Daoy (cell line): ENCODE measurements around the gene TMCO5A. TPM values are rescaled to one million over a fixed set of nuclear protein-coding genes. Genes with fewer than 3 reads are reported as not detected.
A peak's percentile ranks its signal among the peaks of the same experiment; 100 is the strongest.
"Not testable (repeated sequence)": the region's sequence is repeated elsewhere in the genome, so short reads cannot be mapped to it uniquely, and the experiment has no call there.

Source experiments
- DNase-seq: peaks from one replicate; pipeline ENCODE4 v3.0.0-alpha.2; 2015; ENCODE audit warnings: low read depth
- total RNA-seq: library from RNA; depleted of rRNA; stranded (reverse); fragments of >200 nt; shearing (Covaris generic); gene quantifications from 2 replicates; pipeline ENCODE4 v1.2.3, GENCODE V29; 2014; rRNA removed

The TMCO5A gene
- not detected in 2 replicates for total RNA-seq

- no peak for DNase-seq
Observed at GRCh38 chr15:37934340-37934739, at the start of gene TMCO5A. Gene TMCO5A, plus strand, starts transcription at chr15:37934640. Its CDS starts 1,684 bp downstream, at chr15:37936324.

- no peak for DNase-seq
Observed at GRCh38 chr15:37885651-37886050, 48.8 kb upstream of the TMCO5A start.

GRCh38 chr15:37888356-37888755 is 46.1 kb upstream of the TMCO5A start:
- DNase-seq: no peak

- DNase-seq: peak; percentile 29
Observed at GRCh38 chr15:37891766-37892368, 42.6 kb upstream of the TMCO5A start.

GRCh38 chr15:37893309-37893708 is 41.1 kb upstream of the TMCO5A start:
- DNase-seq: no peak

GRCh38 chr15:37898362-37898761 is 36.1 kb upstream of the TMCO5A start:
- peak; percentile 17 for DNase-seq

- peak; percentile 16 for DNase-seq
Observed at GRCh38 chr15:37900326-37901221, 33.9 kb upstream of the TMCO5A start.

- DNase-seq: no peak
Observed at GRCh38 chr15:37902126-37902525, 32.3 kb upstream of the TMCO5A start.

- DNase-seq: no peak
Observed at GRCh38 chr15:37903919-37904625, 30.4 kb upstream of the TMCO5A start.

GRCh38 chr15:37907136-37907535 is 27.3 kb upstream of the TMCO5A start:
- DNase-seq: peak; percentile 73

- peak; percentile 45 for DNase-seq
Observed at GRCh38 chr15:37921527-37922385, 12.7 kb upstream of the TMCO5A start.

- DNase-seq: no peak
Observed at GRCh38 chr15:37926136-37926535, 8.3 kb upstream of the TMCO5A start.

GRCh38 chr15:37929238-37929637 is 5.2 kb upstream of the TMCO5A start:
- DNase-seq: no peak

GRCh38 chr15:37931321-37931720 is 3.1 kb upstream of the TMCO5A start:
- no peak for DNase-seq

GRCh38 chr15:37931868-37932267 is 2.6 kb upstream of the TMCO5A start:
- DNase-seq: peak; percentile 3

- DNase-seq: no peak
Observed at GRCh38 chr15:37932549-37932948, 1.9 kb upstream of the TMCO5A start.

- no peak for DNase-seq
Observed at GRCh38 chr15:37933666-37934065, 774 bp upstream of the TMCO5A start.

GRCh38 chr15:37940876-37941275 is 6.4 kb downstream of the TMCO5A start:
- no peak for DNase-seq

- no peak for DNase-seq
Observed at GRCh38 chr15:37941779-37942178, 7.3 kb downstream of the TMCO5A start.

- DNase-seq: no peak
Observed at GRCh38 chr15:37951999-37952398, 17.6 kb downstream of the TMCO5A start.

GRCh38 chr15:37960742-37961141 is 26.3 kb downstream of the TMCO5A start:
- DNase-seq: not testable (repeated sequence)
